GM21423 (cell line): ENCODE data around the gene GUCY2D.

Source experiments
- ATAC-seq: cut with Tn5 transposase; IDR thresholded peaks from one replicate; pipeline ENCODE4 v1.9.1; 2021; ENCODE audit warnings: mild to moderate bottlenecking, moderate library complexity; ENCODE audit not compliant: unreplicated experiment

The GUCY2D gene

GRCh38 chr17:8063761-8064534 is 61.5 kb downstream of the GUCY2D start:
- ATAC-seq = no peak

- ATAC-seq = no peak
These were observed 62.2 kb downstream of the GUCY2D start for GRCh38 chr17:8064561-8065019.

- no peak for ATAC-seq
These were observed 64.7 kb downstream of the GUCY2D start for GRCh38 chr17:8066841-8067775.

GRCh38 chr17:8067806-8068205 is 65.4 kb downstream of the GUCY2D start:
- no peak for ATAC-seq

- ATAC-seq = no peak
These were observed 66.5 kb downstream of the GUCY2D start for GRCh38 chr17:8068736-8069586.

GRCh38 chr17:8069587-8069860 is 67.1 kb downstream of the GUCY2D start:
- ATAC-seq = no peak
